Trophoblast cell (in vitro differentiated cells and primary cell): ENCODE data around the gene RPP25.
A peak's percentile ranks its signal among the peaks of the same experiment; 100 is the strongest.

ENCODE experiments used
- DNase-seq, 2 donors: peaks; one replicate each; pipeline ENCODE4 v3.0.0-alpha.2; 2016
- H2AFZ ChIP-seq: 2 replicates; pipeline ENCODE4 v1.6.1; 2013; ENCODE audit warnings: low read length, moderate library complexity, mild to moderate bottlenecking; ENCODE audit not compliant: insufficient read depth, poor library complexity
- H2AK5ac ChIP-seq: 2 replicates; pipeline ENCODE4 v1.6.1; 2013; ENCODE audit warnings: mild to moderate bottlenecking, low read length
- H2BK120ac ChIP-seq: 2 replicates; pipeline ENCODE4 v1.6.1; 2013; ENCODE audit warnings: low read length, mild to moderate bottlenecking, moderate library complexity; ENCODE audit not compliant: insufficient read depth, poor library complexity
- H2BK12ac ChIP-seq: 2 replicates; pipeline ENCODE4 v1.6.1; 2013; ENCODE audit warnings: mild to moderate bottlenecking, low read length, moderate library complexity
- H2BK5ac ChIP-seq: 2 replicates; pipeline ENCODE4 v1.6.1; 2013; ENCODE audit warnings: low read length, low read depth, moderate library complexity, mild to moderate bottlenecking; ENCODE audit not compliant: poor library complexity
- H3K14ac ChIP-seq: 2 replicates; pipeline ENCODE4 v1.6.1; 2013; ENCODE audit warnings: mild to moderate bottlenecking, low read length
- H3K18ac ChIP-seq: 2 replicates; pipeline ENCODE4 v1.6.1; 2013; ENCODE audit warnings: mild to moderate bottlenecking, low read length
- H3K23ac ChIP-seq: 2 replicates; pipeline ENCODE4 v1.6.1; 2013; ENCODE audit warnings: low read length
- H3K27ac ChIP-seq: 2 replicates; pipeline ENCODE4 v1.5.1; 2013; ENCODE audit warnings: low read depth, mild to moderate bottlenecking, inconsistent platforms, low read length, moderate library complexity
- H3K27me3 ChIP-seq: 2 replicates; pipeline ENCODE4 v1.6.1; 2013; ENCODE audit warnings: inconsistent platforms, mild to moderate bottlenecking, low read length, moderate library complexity; ENCODE audit not compliant: insufficient read depth
- H3K36me3 ChIP-seq, 2 experiments: 1 replicate in 1 of 2; 2 replicates in 1 of 2; pipeline ENCODE4 v1.6.1; 2013; ENCODE audit warnings: low read length in 2 of 2, mild to moderate bottlenecking in 2 of 2, moderate library complexity in 1 of 2; ENCODE audit not compliant: insufficient read depth in 2 of 2, control insufficient read depth in 1 of 2
- H3K4ac ChIP-seq: 2 replicates; pipeline ENCODE4 v1.6.1; 2013; ENCODE audit warnings: low read depth, mild to moderate bottlenecking, low read length, moderate library complexity
- H3K4me1 ChIP-seq, 2 experiments: 1 replicate in 1 of 2; 2 replicates in 1 of 2; pipeline ENCODE4 v1.6.1; 2013; ENCODE audit warnings: low read length in 2 of 2, mild to moderate bottlenecking in 2 of 2, moderate library complexity in 1 of 2; ENCODE audit not compliant: insufficient read depth in 2 of 2, control insufficient read depth in 1 of 2
- H3K4me2 ChIP-seq: 2 replicates; pipeline ENCODE4 v1.6.1; 2013; ENCODE audit warnings: inconsistent platforms, mild to moderate bottlenecking, low read length, moderate library complexity
- H3K4me3 ChIP-seq: 2 replicates; pipeline ENCODE4 v1.5.1; 2013; ENCODE audit warnings: mild to moderate bottlenecking, low read depth, low read length, inconsistent platforms
- H3K79me1 ChIP-seq: one replicate; pipeline ENCODE4 v1.6.1; 2013; ENCODE audit warnings: low read length
- H3K79me2 ChIP-seq: 2 replicates; pipeline ENCODE4 v1.6.1; 2013; ENCODE audit warnings: low read length, mild to moderate bottlenecking; ENCODE audit not compliant: control insufficient read depth, insufficient read depth, poor library complexity
- H3K9ac ChIP-seq: 2 replicates; pipeline ENCODE4 v1.6.1; 2013; ENCODE audit warnings: mild to moderate bottlenecking, low read length
- H3K9me3 ChIP-seq: 2 replicates; pipeline ENCODE4 v1.6.1; 2013; ENCODE audit warnings: low read depth, mild to moderate bottlenecking, control low read depth, inconsistent platforms, low read length; ENCODE audit not compliant: insufficient read depth
- H4K12ac ChIP-seq: 2 replicates; pipeline ENCODE4 v1.6.1; 2013; ENCODE audit warnings: low read depth, mild to moderate bottlenecking, low read length, moderate library complexity
- H4K8ac ChIP-seq: 2 replicates; pipeline ENCODE4 v1.6.1; 2013; ENCODE audit warnings: low read depth, mild to moderate bottlenecking, low read length, moderate library complexity
- H4K91ac ChIP-seq: one replicate; pipeline ENCODE4 v1.6.1; 2013; ENCODE audit warnings: low read depth, mild to moderate bottlenecking, low read length, moderate library complexity
- WGBS: extraction: QIAGEN DNeasy Blood & Tissue Kit; methylation state at CpG from one replicate; pipeline ENCODE4 v1.1.7; 2013; ENCODE audit warnings: missing lambda C conversion rate; ENCODE audit not compliant: insufficient read length, insufficient coverage; ENCODE audit errors: extremely low coverage; 5-methylcytosine and 5-hydroxymethylcytosine counted together

Gene RPP25

DNA sequence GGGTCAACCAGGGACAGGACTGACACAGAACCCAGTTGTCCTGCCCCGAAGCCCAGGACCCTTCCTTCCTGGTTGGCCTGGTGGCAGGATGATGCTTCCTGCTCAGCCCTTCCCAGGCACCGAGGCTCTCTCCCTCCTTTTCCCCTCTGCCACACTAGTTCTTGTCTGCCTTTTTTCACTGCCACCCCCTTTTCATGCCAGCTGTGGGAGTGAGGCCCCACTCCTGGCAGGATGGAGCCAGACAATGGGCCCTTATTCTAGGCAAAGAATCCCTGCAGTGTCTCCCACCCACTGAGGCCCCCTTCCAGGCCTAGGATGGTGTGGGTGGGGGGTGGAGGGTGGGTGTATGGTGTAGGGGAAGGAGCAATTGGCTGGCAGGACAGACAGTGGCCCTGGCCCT, 37.7 kb upstream of the RPP25 start:
- Histone ChIP-seq H4K12ac (no peak overlapping the region), H3K23ac (no peak overlapping the region), H3K79me2 (no peaks in the 10 kb centered on the region), H4K8ac (no peak overlapping the region), H2AK5ac (no peak overlapping the region), H3K4ac (no peak overlapping the region), H3K27ac (no peak overlapping the region), H3K4me1 (peaks cover 3 to 6% of the 10 kb centered on the region in 2 experiments), H3K9me3 (peaks cover 3% of the 10 kb centered on the region), H3K27me3 (peaks cover 9% of the 10 kb centered on the region), H3K79me1 (no peaks in the 10 kb centered on the region), H3K18ac (no peak overlapping the region), H3K9ac (peak overlapping the region; percentile 9), H3K36me3 (no peaks in the 10 kb centered on the region), H4K91ac (no peak overlapping the region), H2BK120ac (no peak overlapping the region), H2AFZ (no peak overlapping the region), H3K4me3 (no peak overlapping the region), H2BK12ac (no peak overlapping the region), H3K4me2 (no peak overlapping the region), H2BK5ac (no peak overlapping the region), H3K14ac (no peak overlapping the region)
- WGBS: no CpG with 5 or more reads among the region's 2 CpGs
- DNase-seq: no peak

DNA sequence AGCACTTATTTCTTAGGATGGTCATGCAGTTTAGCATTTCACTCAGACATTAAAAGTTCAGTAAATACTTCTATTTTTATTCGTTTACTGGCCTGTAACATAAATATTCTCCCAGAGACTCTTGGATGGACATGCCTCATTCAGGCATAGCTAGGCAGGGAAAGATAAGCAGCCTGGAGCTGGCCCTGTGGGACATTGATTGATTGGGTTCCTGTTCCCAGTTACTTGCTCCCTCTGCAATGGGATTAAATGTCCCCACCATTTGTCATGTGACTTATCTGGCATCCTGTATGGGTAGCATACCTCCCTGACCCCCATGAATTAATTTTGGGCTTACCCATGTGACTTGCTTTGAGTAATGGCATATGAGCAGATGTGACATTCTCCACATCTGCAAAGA, 36.0 kb upstream of the RPP25 start:
- no peak overlapping the region for H4K91ac ChIP-seq
- no peaks in the 10 kb centered on the region for H3K36me3 ChIP-seq
- no peak overlapping the region for H3K18ac ChIP-seq
- H3K14ac ChIP-seq: no peak overlapping the region
- H2AFZ ChIP-seq: no peak overlapping the region
- H2BK12ac ChIP-seq: no peak overlapping the region
- no peak overlapping the region for H2BK5ac ChIP-seq
- no peaks in the 10 kb centered on the region for H3K79me2 ChIP-seq
- H3K4me2 ChIP-seq: no peak overlapping the region
- no peak overlapping the region for H3K4ac ChIP-seq
- no peak overlapping the region for H4K12ac ChIP-seq
- no peak overlapping the region for H3K23ac ChIP-seq
- H3K4me3 ChIP-seq: no peak overlapping the region
- WGBS: no CpG with 5 or more reads among the region's 1 CpG
- no peak overlapping the region for H3K9ac ChIP-seq
- H3K27ac ChIP-seq: no peak overlapping the region
- no peak overlapping the region for H4K8ac ChIP-seq
- DNase-seq: no peak
- no peaks in the 10 kb centered on the region for H3K79me1 ChIP-seq
- H3K4me1 ChIP-seq: peaks cover 3 to 6% of the 10 kb centered on the region in 2 experiments
- H3K9me3 ChIP-seq: peaks cover 3% of the 10 kb centered on the region
- no peak overlapping the region for H2BK120ac ChIP-seq
- H3K27me3 ChIP-seq: peaks cover 9% of the 10 kb centered on the region
- no peak overlapping the region for H2AK5ac ChIP-seq

DNA sequence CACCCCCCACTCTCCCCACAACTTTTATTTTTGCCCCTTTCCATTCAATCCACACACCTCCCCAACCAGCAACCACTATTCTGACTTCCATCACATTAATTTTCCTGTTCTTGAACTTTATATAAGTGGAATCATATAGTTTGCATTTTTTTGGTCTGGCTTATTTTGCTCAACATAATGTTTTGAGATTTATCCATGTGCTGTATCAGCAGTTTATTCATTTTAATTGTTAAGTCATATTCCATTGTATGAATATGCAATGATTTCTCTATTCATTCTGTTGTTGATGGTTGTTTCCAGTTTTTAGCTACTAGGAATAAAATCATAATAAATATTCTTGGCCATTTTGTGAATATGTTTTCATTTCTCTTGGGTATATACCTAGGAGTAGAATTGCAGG, 33.0 kb upstream of the RPP25 start:
- H4K12ac ChIP-seq: no peak overlapping the region
- no peak overlapping the region for H4K91ac ChIP-seq
- H3K4ac ChIP-seq: no peak overlapping the region
- H3K23ac ChIP-seq: no peak overlapping the region
- no peak overlapping the region for H3K9ac ChIP-seq
- no peak for DNase-seq
- H2BK12ac ChIP-seq: no peak overlapping the region
- H2BK120ac ChIP-seq: no peak overlapping the region
- no peak overlapping the region for H3K18ac ChIP-seq
- no peak overlapping the region for H3K14ac ChIP-seq
- no peak overlapping the region for H3K4me2 ChIP-seq
- no peaks in the 10 kb centered on the region for H3K36me3 ChIP-seq
- no peak overlapping the region for H3K4me3 ChIP-seq
- H3K27ac ChIP-seq: no peak overlapping the region
- H4K8ac ChIP-seq: no peak overlapping the region
- no peaks in the 10 kb centered on the region for H3K79me1 ChIP-seq
- no peak overlapping the region for H2AK5ac ChIP-seq
- H3K4me1 ChIP-seq: no peaks in the 10 kb centered on the region
- no peak overlapping the region for H2AFZ ChIP-seq
- no peak overlapping the region for H2BK5ac ChIP-seq
- H3K9me3 ChIP-seq: peaks cover 2% of the 10 kb centered on the region
- no peaks in the 10 kb centered on the region for H3K27me3 ChIP-seq
- no peaks in the 10 kb centered on the region for H3K79me2 ChIP-seq

DNA sequence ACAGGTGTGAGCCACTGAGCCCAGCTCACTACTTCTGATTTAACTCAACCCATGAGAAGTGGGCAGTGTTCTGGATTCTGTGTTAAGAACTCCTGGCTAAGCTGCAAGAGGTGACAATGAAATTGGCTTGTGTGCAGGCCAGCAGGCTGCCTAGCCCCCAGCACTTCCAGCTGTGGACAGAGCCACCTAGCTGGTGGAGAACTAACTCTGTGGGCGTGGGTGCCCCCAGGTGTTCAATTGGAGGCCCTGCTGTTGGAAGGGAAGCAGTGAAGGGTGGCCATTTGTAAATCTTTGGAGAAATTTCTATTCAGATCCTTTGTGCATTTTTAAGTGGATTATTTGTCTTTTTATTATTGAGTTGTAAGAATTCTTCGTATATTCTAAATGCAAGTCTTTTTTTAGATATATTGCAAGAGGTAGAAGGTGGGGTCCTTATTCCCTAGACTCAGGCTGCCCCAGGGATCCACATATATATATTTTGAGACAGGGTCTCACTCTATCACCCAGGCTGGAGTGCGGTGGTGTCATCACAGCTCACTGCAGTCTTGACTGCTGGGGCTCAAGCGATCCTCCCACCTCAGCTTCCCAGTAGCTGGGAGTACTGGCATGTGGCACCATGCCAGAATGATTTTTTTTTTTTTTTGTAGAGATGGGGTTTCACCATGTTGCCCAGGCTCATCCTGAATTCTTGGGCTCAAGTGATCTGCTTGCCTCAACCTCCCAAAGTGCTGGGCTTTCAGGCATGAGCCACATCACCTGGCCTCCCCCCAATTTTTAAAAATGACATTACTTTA, 31.6 kb upstream of the RPP25 start:
- H3K9me3 ChIP-seq: peaks cover 2% of the 10 kb centered on the region
- no peak overlapping the region for H4K91ac ChIP-seq
- no peak overlapping the region for H2BK12ac ChIP-seq
- H3K4me3 ChIP-seq: no peak overlapping the region
- H3K9ac ChIP-seq: no peak overlapping the region
- DNase-seq: peak; percentile 11 to 42
- H2BK120ac ChIP-seq: no peak overlapping the region
- H4K12ac ChIP-seq: no peak overlapping the region
- H3K4me1 ChIP-seq: no peaks in the 10 kb centered on the region
- no peaks in the 10 kb centered on the region for H3K79me1 ChIP-seq
- no peak overlapping the region for H3K18ac ChIP-seq
- H2AK5ac ChIP-seq: no peak overlapping the region
- WGBS: no CpG with 5 or more reads among the region's 4 CpGs
- H3K14ac ChIP-seq: no peak overlapping the region
- H2AFZ ChIP-seq: no peak overlapping the region
- no peaks in the 10 kb centered on the region for H3K79me2 ChIP-seq
- H3K36me3 ChIP-seq: no peaks in the 10 kb centered on the region
- H4K8ac ChIP-seq: no peak overlapping the region
- H3K4ac ChIP-seq: no peak overlapping the region
- no peak overlapping the region for H3K23ac ChIP-seq
- no peak overlapping the region for H3K4me2 ChIP-seq
- H3K27ac ChIP-seq: no peak overlapping the region
- no peaks in the 10 kb centered on the region for H3K27me3 ChIP-seq
- no peak overlapping the region for H2BK5ac ChIP-seq
